ENCODE measurements around the gene HOXD1. TPM values are rescaled to one million over a fixed set of nuclear protein-coding genes. Genes with fewer than 3 reads are reported as not detected.

The HOXD1 gene
- total and polyA plus RNA-seq, 2 of the 4 experiments (the other 2 are of a cell fraction) = not detected

DNA sequence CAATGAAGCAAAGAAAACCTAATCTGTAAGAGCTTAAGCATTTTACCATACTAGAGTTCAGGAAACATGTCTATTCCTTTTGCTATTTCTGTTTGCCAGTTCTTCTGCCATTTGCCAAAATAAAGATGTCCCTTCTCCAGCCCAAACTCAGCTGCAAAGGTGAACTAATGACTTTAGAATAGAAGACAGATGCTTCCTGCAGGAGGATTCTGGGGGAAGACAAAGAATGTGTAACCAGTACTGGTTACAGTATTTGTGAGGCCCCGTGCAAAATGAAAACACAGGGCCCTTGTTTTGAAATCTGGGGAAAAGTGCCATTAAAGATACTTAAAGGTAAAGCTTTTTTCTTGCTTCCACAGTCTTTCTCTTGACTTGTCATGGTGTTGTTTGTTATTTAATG is 46.5 kb downstream of the HOXD1 start:
- H3K9ac ChIP-seq (ENCODE audit: low read depth, low read length) = no peak overlapping the region
- H3K9me1 ChIP-seq (ENCODE audit: insufficient read depth, low read length) = no peaks in the 10 kb centered on the region
- no peak overlapping the region for H2AK5ac ChIP-seq (ENCODE audit: low read depth, low read length)
- no TSS peak for BruUV-seq (replicated peaks)
- H3K4me2 ChIP-seq (ENCODE audit: low read depth, low read length) = no peak overlapping the region
- H3K14ac ChIP-seq (replicated peaks; ENCODE audit: low read depth, low read length) = no peak overlapping the region
- H2BK120ac ChIP-seq (ENCODE audit: low read depth, low read length) = no peak overlapping the region
- H2AK9ac ChIP-seq (replicated peaks; ENCODE audit: low read depth, low read length, poor library complexity) = no peak overlapping the region
- no peak overlapping the region for H3K27ac ChIP-seq (ENCODE audit: insufficient read depth, low read length)
- H3K4ac ChIP-seq (ENCODE audit: low read depth, low read length) = no peak overlapping the region
- DNase-seq = no peak
- ChIA-PET CTCF (interaction anchor here (1.2 kb wide), 1 partner anchor 220 kb away, joined by 4 read pairs; no protein-coding TSS in a partner anchor), POLR2A (ENCODE audit: unreplicated experiment) (no interaction called here)
- in situ Hi-C loops (cut with MboI; ENCODE audit: low sequenced_read_pairs) (no loop called here), dilution Hi-C loops (cut with HindIII; ENCODE audit: low sequenced_read_pairs, unreplicated experiment) (no loop called here), intact Hi-C loops (cut with micrococcal nuclease) (no loop called here)
- H4K20me1 ChIP-seq (ENCODE audit: insufficient read depth, low read length) = no peaks in the 10 kb centered on the region
- no peak overlapping the region for H4K91ac ChIP-seq (ENCODE audit: insufficient read depth, low read depth, low read length)
- TF ChIP-seq MAFK (IDR thresholded peaks at IDR 0.05; ENCODE audit: low read depth, low read length) (no peak), CEBPB (IDR thresholded peaks at IDR 0.05; ENCODE audit: low read depth, low read length) (no peak), NFE2L2 (IDR thresholded peaks at IDR 0.05; ENCODE audit: low read depth, low read length) (no peak), POLR2A (IDR thresholded peaks at IDR 0.05; ENCODE audit: low read depth, low read length) (no peak), FOS (IDR thresholded peaks at IDR 0.05; ENCODE audit: low read depth, low read length) (no peak), RCOR1 (IDR thresholded peaks at IDR 0.05; ENCODE audit: insufficient replicate concordance, low read length) (no peak), RAD21 (IDR thresholded peaks at IDR 0.05; ENCODE audit: low read length) (no peak), MXI1 (IDR thresholded peaks at IDR 0.05; ENCODE audit: borderline replicate concordance, low read depth, low read length) (no peak), BHLHE40 (IDR thresholded peaks at IDR 0.05; ENCODE audit: low read depth, low read length) (no peak), MAZ (IDR thresholded peaks at IDR 0.05; ENCODE audit: borderline replicate concordance, low read depth, low read length) (no peak), RFX5 (IDR thresholded peaks at IDR 0.05; ENCODE audit: low read depth, low read length) (no peak), SMC3 (IDR thresholded peaks at IDR 0.05; ENCODE audit: low read depth, low read length) (no peak), CHD1 (IDR thresholded peaks at IDR 0.05; ENCODE audit: low read depth, low read length) (no peak)
- TF ChIP-seq, protein P1, sequence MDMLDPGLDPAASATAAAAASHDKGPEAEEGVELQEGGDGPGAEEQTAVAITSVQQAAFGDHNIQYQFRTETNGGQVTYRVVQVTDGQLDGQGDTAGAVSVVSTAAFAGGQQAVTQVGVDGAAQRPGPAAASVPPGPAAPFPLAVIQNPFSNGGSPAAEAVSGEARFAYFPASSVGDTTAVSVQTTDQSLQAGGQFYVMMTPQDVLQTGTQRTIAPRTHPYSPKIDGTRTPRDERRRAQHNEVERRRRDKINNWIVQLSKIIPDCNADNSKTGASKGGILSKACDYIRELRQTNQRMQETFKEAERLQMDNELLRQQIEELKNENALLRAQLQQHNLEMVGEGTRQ (IDR thresholded peaks at IDR 0.05; ENCODE audit: low read depth, low read length) = no peak
- TF ChIP-seq, protein P2, sequence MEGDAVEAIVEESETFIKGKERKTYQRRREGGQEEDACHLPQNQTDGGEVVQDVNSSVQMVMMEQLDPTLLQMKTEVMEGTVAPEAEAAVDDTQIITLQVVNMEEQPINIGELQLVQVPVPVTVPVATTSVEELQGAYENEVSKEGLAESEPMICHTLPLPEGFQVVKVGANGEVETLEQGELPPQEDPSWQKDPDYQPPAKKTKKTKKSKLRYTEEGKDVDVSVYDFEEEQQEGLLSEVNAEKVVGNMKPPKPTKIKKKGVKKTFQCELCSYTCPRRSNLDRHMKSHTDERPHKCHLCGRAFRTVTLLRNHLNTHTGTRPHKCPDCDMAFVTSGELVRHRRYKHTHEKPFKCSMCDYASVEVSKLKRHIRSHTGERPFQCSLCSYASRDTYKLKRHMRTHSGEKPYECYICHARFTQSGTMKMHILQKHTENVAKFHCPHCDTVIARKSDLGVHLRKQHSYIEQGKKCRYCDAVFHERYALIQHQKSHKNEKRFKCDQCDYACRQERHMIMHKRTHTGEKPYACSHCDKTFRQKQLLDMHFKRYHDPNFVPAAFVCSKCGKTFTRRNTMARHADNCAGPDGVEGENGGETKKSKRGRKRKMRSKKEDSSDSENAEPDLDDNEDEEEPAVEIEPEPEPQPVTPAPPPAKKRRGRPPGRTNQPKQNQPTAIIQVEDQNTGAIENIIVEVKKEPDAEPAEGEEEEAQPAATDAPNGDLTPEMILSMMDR (conservative IDR thresholded peaks at IDR 0.05; ENCODE audit: low read depth, low read length) = no peak
- TF ChIP-seq, protein P3, sequence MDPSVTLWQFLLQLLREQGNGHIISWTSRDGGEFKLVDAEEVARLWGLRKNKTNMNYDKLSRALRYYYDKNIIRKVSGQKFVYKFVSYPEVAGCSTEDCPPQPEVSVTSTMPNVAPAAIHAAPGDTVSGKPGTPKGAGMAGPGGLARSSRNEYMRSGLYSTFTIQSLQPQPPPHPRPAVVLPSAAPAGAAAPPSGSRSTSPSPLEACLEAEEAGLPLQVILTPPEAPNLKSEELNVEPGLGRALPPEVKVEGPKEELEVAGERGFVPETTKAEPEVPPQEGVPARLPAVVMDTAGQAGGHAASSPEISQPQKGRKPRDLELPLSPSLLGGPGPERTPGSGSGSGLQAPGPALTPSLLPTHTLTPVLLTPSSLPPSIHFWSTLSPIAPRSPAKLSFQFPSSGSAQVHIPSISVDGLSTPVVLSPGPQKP (IDR thresholded peaks at IDR 0.05; ENCODE audit: borderline replicate concordance, low read depth, low read length) = no peak
- no CpG with 5 or more reads among the region's 1 CpG for WGBS, 2 experiments (ENCODE audit: extremely low coverage in 2 of 2, insufficient read length in 1 of 2)
- no peaks in the 10 kb centered on the region for H3K4me1 ChIP-seq (ENCODE audit: control insufficient read depth, insufficient read depth, low read length)
- no peak overlapping the region for H4K8ac ChIP-seq (ENCODE audit: low read depth in 2 of 2, low read length in 2 of 2)
- H2BK5ac ChIP-seq (ENCODE audit: low read depth, low read length, poor library complexity, severe bottlenecking) = no peak overlapping the region
- ATAC-seq (ENCODE audit: low read depth) = no peak
- H3K23ac ChIP-seq (ENCODE audit: low read depth, low read length) = no peak overlapping the region
- no peaks in the 10 kb centered on the region for H3K9me3 ChIP-seq (ENCODE audit: control insufficient read depth, insufficient read depth, low read length)
- H2BK20ac ChIP-seq (ENCODE audit: low read depth, low read length) = no peak overlapping the region
- peaks cover 3% of the 10 kb centered on the region; the same call in 1 of the 2 replicates for H3K27me3 ChIP-seq (ENCODE audit: control insufficient read depth, insufficient read depth, low read length)
- H3K4me3 ChIP-seq (ENCODE audit: insufficient read depth, low read depth, low read length) = no peak overlapping the region
- H2AFZ ChIP-seq (replicated peaks; ENCODE audit: low read length, poor library complexity) = no peak overlapping the region
- no peaks in the 10 kb centered on the region for H3K36me3 ChIP-seq (ENCODE audit: control insufficient read depth, insufficient read depth, low read length)
- H3K18ac ChIP-seq (ENCODE audit: low read depth, low read length) = no peak overlapping the region
- no peak overlapping the region for H4K5ac ChIP-seq (ENCODE audit: low read depth, low read length)
- no peak overlapping the region for H2BK15ac ChIP-seq (ENCODE audit: low read depth, low read length)
- no peaks in the 10 kb centered on the region for H3K79me1 ChIP-seq (ENCODE audit: low read depth in 1 of 2, low read length in 2 of 2)
- no peak overlapping the region for H3K56ac ChIP-seq (ENCODE audit: extremely low read depth, insufficient read depth, low read length)

Data from IMR-90 (cell line).